HepG2 (cell line): Measurements from ENCODE around the gene ALOX15. TPM values are rescaled to one million over a fixed set of nuclear protein-coding genes. Genes with fewer than 3 reads are reported as not detected.

ENCODE experiments used
- ATAC-seq: fragments of 200-7000 bp; cut with Tn5 transposase; 3 replicates; pipeline ENCODE4 v1.9.1; 2020; ENCODE audit warnings: mild to moderate bottlenecking, moderate library complexity
- BruUV-seq: library from RNA; stranded (reverse); fragments of 400-500 nt; replicated peaks from 2 replicates; lab custom pipeline; 2021; lab: Mats Ljungman, UMichigan
- CTCF ChIA-PET: fragments of 300-600 bp; formaldehyde crosslinking; extraction: SDS; loops from one replicate; lab custom pipeline; 2021; ENCODE audit warnings: low total read pairs, inconsistent platforms, low intra/inter-chr PET ratio; lab: Yijun Ruan, JAX
- POLR2A ChIA-PET: fragments of 350-600 bp; sonication (Branson Sonifier 250); formaldehyde crosslinking; loops from one replicate; lab custom pipeline; 2020; ENCODE audit warnings: antibody characterized with exemption, inconsistent platforms; lab: Yijun Ruan, JAX
- DNase-seq: peaks from one replicate; pipeline ENCODE4 v3.0.0-alpha.2; 2015; ENCODE audit warnings: low spot score
- FAIRE-seq: peaks from 3 replicates; lab custom pipeline; 2011; peaks lifted over from hg19 to GRCh38; lab: Jason Lieb, UNC
- H2AFZ ChIP-seq: one replicate; pipeline ENCODE4 v1.6.1; 2011; ENCODE audit warnings: low read length, inconsistent platforms
- H3K27ac ChIP-seq: fragments of 300-600 bp; 3 replicates; pipeline ENCODE4 v1.8.0; 2011; ENCODE audit warnings: mixed run types, mild to moderate bottlenecking, mixed read lengths, low read length, inconsistent platforms; ENCODE audit not compliant: insufficient read depth; ENCODE audit errors: extremely low read length
- H3K27me3 ChIP-seq, 2 experiments: fragments of 200-600 bp in 1 of 2; 2 replicates in 1 of 2; 3 replicates in 1 of 2; pipeline versions ENCODE4 v1.6.0 to v1.8.0; 2011; ENCODE audit warnings: low read length in 2 of 2, mild to moderate bottlenecking in 2 of 2, moderate library complexity in 2 of 2, inconsistent platforms in 1 of 2; ENCODE audit not compliant: insufficient read depth in 2 of 2, control insufficient read depth in 1 of 2
- H3K36me3 ChIP-seq, 2 experiments: fragments of 200-600 bp in 1 of 2; replicated peaks in 1 of 2; 2 replicates in 1 of 2; 3 replicates in 1 of 2; pipeline versions ENCODE4 v1.5.1 to v1.8.0; 2011; ENCODE audit warnings: low read length in 2 of 2, inconsistent platforms in 1 of 2; ENCODE audit not compliant: insufficient read depth in 2 of 2, control insufficient read depth in 1 of 2
- H3K4me1 ChIP-seq: 2 replicates; pipeline ENCODE4 v1.5.1; 2012; ENCODE audit warnings: low read length, inconsistent platforms; ENCODE audit not compliant: insufficient read depth
- H3K4me2 ChIP-seq: 2 replicates; pipeline ENCODE4 v1.6.0; 2011; ENCODE audit warnings: low read depth, low read length, inconsistent platforms
- H3K4me3 ChIP-seq, 3 experiments: fragments of 200-600 bp in 1 of 3; sonication (generic), shearing (Covaris generic) in 1 of 3; replicated peaks in 1 of 3; 2 replicates each; pipeline ENCODE4 v1.5.1; 2011 to 2016; ENCODE audit warnings: low read length in 3 of 3, inconsistent platforms in 2 of 3, low read depth in 2 of 3, mild to moderate bottlenecking in 2 of 3, control low read depth in 1 of 3, mixed read lengths in 1 of 3; ENCODE audit not compliant: insufficient read depth in 1 of 3
- H3K79me2 ChIP-seq: one replicate; pipeline ENCODE4 v1.6.1; 2011; ENCODE audit warnings: low read length, inconsistent platforms; ENCODE audit not compliant: insufficient read depth
- H3K9ac ChIP-seq: 2 replicates; pipeline ENCODE4 v1.6.0; 2011; ENCODE audit warnings: mild to moderate bottlenecking, low read depth, low read length, inconsistent platforms; ENCODE audit not compliant: insufficient read depth
- H3K9me3 ChIP-seq: 2 replicates; pipeline ENCODE4 v1.5.1; 2012; ENCODE audit warnings: mild to moderate bottlenecking, low read length
- H4K20me1 ChIP-seq: 2 replicates; pipeline ENCODE4 v1.6.0; 2011; ENCODE audit warnings: inconsistent platforms, mild to moderate bottlenecking, low read length, moderate library complexity; ENCODE audit not compliant: insufficient read depth
- AFF4 ChIP-seq: sonication (generic); formaldehyde crosslinking; IDR thresholded peaks from 2 replicates; pipeline ENCODE4 v1.4.0; 2020; ENCODE audit warnings: missing genetic modification reagents
- CHD4 ChIP-seq: fragments of 200-600 bp; sonication (generic); IDR thresholded peaks from 2 replicates; pipeline ENCODE4 v1.7.0; 2017; ENCODE audit warnings: mild to moderate bottlenecking, low read length, borderline replicate concordance
- ELF3 ChIP-seq: IDR thresholded peaks from 2 replicates; pipeline ENCODE4 v1.6.1; 2016; ENCODE audit warnings: missing genetic modification reagents, missing compliant biosample characterization
- SMYD3 ChIP-seq: sonication (generic); formaldehyde crosslinking; IDR thresholded peaks from 2 replicates; pipeline ENCODE4 v1.8.1; 2023; ENCODE audit warnings: mild to moderate bottlenecking, missing genetic modification reagents
- ZNF20 ChIP-seq: sonication (generic); formaldehyde crosslinking; IDR thresholded peaks from 2 replicates; pipeline ENCODE4 v1.4.0; 2020; ENCODE audit warnings: mild to moderate bottlenecking, moderate library complexity, missing genetic modification reagents
- ZNF234 ChIP-seq: sonication (generic); formaldehyde crosslinking; conservative IDR thresholded peaks from 2 replicates; pipeline ENCODE4 v1.5.1; 2020; ENCODE audit warnings: mild to moderate bottlenecking, missing genetic modification reagents
- ZNF264 ChIP-seq: sonication (generic); formaldehyde crosslinking; IDR thresholded peaks from 2 replicates; pipeline ENCODE4 v1.4.0; 2020; ENCODE audit warnings: missing genetic modification reagents
- ZNF709 ChIP-seq: sonication (generic); formaldehyde crosslinking; IDR thresholded peaks from 2 replicates; pipeline ENCODE4 v1.5.0; 2020; ENCODE audit warnings: mild to moderate bottlenecking, missing genetic modification reagents
- WGBS: methylation state at CpG from one replicate; pipeline ENCODE4 v1.1.6; 2017; ENCODE audit warnings: low lambda C conversion rate; 5-methylcytosine and 5-hydroxymethylcytosine counted together
- in situ Hi-C: cut with HindIII; loops from 2 replicates; pipeline ENCODE4 v1.10.0; 2017; ENCODE audit warnings: low pct_unique_long_range_greater_than_20kb; ENCODE audit not compliant: extremely low pct_ligation_motif_present
- intact Hi-C: fragments of 100-400 bp; cut with micrococcal nuclease; formaldehyde crosslinking; loops from one replicate; pipeline ENCODE4 v1.10.0; 2022; ENCODE audit not compliant: unreplicated experiment
- polyA plus RNA-seq, 8 experiments: library from polyadenylated mRNA; depleted of rRNA in 3 of 8; stranded (reverse) in 7 of 8; unstranded in 1 of 8; fragments of >200 nt; fragmentation: Illumina TruSeq in 4 of 8; extraction: Trizol in 4 of 8; gene quantifications; 2 replicates each; pipeline versions ENCODE4 v1.2.1 to v1.2.3, GENCODE V29; 2011 to 2016; ENCODE audit warnings: low read depth in 4 of 8, missing spikeins in 1 of 8, mixed read lengths in 1 of 8; ENCODE audit not compliant: insufficient read depth in 1 of 8
- total RNA-seq, 5 experiments: library from RNA; depleted of rRNA; stranded (reverse); fragments of >200 nt; fragmentation: Illumina TruSeq; extraction: Trizol; gene quantifications; 2 replicates each; pipeline ENCODE4 v1.2.3, GENCODE V29; 2016; ENCODE audit warnings: low read depth in 1 of 5
- TF ChIP-seq, protein P1 (sequence below): sonication (generic); formaldehyde crosslinking; conservative IDR thresholded peaks from 2 replicates; pipeline ENCODE4 v1.8.0; 2022; ENCODE audit warnings: low read depth, missing genetic modification reagents

The ALOX15 gene
- total and polyA plus RNA-seq, 2 of the 13 experiments (the other 11 are each of a cell fraction or from before 2014, with no cell fraction given) = 0.04 TPM; not detected in 1

GRCh38 chr17:4672055-4672630 is 30.7 kb upstream of the ALOX15 start (continued):
- TF ChIP-seq AFF4 (CRISPR knock-in tag) = no peak
- no peak for TF ChIP-seq ZNF709
- no peak for TF ChIP-seq ZNF264 (CRISPR knock-in tag)
- no peak for TF ChIP-seq CHD4
- TF ChIP-seq SMYD3 (CRISPR knock-in tag) = no peak

DNA sequence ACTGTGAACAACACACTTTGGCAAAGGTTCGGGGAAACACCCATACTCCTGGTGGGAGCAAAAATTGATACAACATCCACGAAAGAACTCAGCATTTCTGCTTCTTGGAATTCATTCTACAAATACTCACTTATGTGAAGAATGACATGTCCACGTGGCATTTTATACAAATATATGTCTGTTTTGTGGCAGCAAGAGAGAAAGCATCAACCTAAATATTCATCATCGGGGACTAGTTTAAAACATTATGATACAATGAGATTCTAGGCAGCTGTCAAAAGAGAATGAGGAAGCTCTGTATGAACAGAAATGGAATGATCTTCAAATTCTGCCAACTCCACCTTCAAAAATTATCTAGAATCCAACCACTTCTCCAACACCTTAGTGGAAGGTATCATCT is 25.7 kb upstream of the ALOX15 start:
- TF ChIP-seq ELF3 (CRISPR knock-in tag) (no peak), ZNF234 (CRISPR knock-in tag) (no peak), ZNF20 (CRISPR knock-in tag) (no peak)
- TF ChIP-seq, protein P1, sequence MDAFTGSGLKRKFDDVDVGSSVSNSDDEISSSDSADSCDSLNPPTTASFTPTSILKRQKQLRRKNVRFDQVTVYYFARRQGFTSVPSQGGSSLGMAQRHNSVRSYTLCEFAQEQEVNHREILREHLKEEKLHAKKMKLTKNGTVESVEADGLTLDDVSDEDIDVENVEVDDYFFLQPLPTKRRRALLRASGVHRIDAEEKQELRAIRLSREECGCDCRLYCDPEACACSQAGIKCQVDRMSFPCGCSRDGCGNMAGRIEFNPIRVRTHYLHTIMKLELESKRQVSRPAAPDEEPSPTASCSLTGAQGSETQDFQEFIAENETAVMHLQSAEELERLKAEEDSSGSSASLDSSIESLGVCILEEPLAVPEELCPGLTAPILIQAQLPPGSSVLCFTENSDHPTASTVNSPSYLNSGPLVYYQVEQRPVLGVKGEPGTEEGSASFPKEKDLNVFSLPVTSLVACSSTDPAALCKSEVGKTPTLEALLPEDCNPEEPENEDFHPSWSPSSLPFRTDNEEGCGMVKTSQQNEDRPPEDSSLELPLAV (CRISPR knock-in tag) = no peak
- Histone ChIP-seq H3K4me2 (no peak overlapping the region), H4K20me1 (no peaks in the 10 kb centered on the region), H3K9ac (no peak overlapping the region), H2AFZ (no peak overlapping the region), H3K27me3 (peaks cover 0 to 16% of the 10 kb centered on the region in 2 experiments; a peak in 2 of 5 replicates), H3K27ac (no peak overlapping the region), H3K79me2 (no peaks in the 10 kb centered on the region), H3K36me3 (peaks cover 11 to 13% of the 10 kb centered on the region in 2 experiments; a peak in 4 of 5 replicates), H3K4me1 (peaks cover 10% of the 10 kb centered on the region; the same call in 1 of the 2 replicates), H3K4me3 (no peak overlapping the region), H3K9me3 (no peaks in the 10 kb centered on the region)
- no TSS peak for BruUV-seq
- WGBS = 91% methylated on average over 4 of the region's 4 CpGs
- no peak for FAIRE-seq
- intact Hi-C loops = no loop called here
- in situ Hi-C loops = no loop called here
- DNase-seq = no peak
- no peak for ATAC-seq
- POLR2A ChIA-PET = no interaction called here
- CTCF ChIA-PET = no interaction called here
